Calu3 (cell line): ENCODE data around the gene FAM167B. TPM values are rescaled to one million over a fixed set of nuclear protein-coding genes. Genes with fewer than 3 reads are reported as not detected.

Experiments used
- BruUV-seq: library from RNA; stranded (reverse); fragments of 400-500 nt; replicated peaks from 2 replicates; lab custom pipeline; 2021; lab: Mats Ljungman, UMichigan
- CTCF ChIA-PET: fragments of 300-600 bp; sonication (Branson Sonifier 250); formaldehyde crosslinking; loops from one replicate; lab custom pipeline; 2022; ENCODE audit warnings: antibody characterized with exemption; lab: Charles Lee
- DNase-seq: peaks from one replicate; pipeline ENCODE4 v3.0.0; 2022
- H3K27ac Mint-ChIP-seq: one replicate; pipeline ENCODE4 v1.8.0; 2022; ENCODE audit warnings: mixed read lengths; ENCODE audit not compliant: unreplicated experiment
- H3K27me3 Mint-ChIP-seq: one replicate; pipeline ENCODE4 v1.8.0; 2022; ENCODE audit warnings: mixed read lengths; ENCODE audit not compliant: unreplicated experiment
- H3K36me3 Mint-ChIP-seq: one replicate; pipeline ENCODE4 v1.8.0; 2022; ENCODE audit warnings: mild to moderate bottlenecking, moderate library complexity, mixed read lengths; ENCODE audit not compliant: insufficient read depth, unreplicated experiment
- H3K4me1 Mint-ChIP-seq: one replicate; pipeline ENCODE4 v1.8.0; 2022; ENCODE audit warnings: mild to moderate bottlenecking, low read depth, mixed read lengths; ENCODE audit not compliant: unreplicated experiment
- H3K4me3 Mint-ChIP-seq: one replicate; pipeline ENCODE4 v1.8.0; 2022; ENCODE audit warnings: mild to moderate bottlenecking, low read depth, moderate library complexity, mixed read lengths; ENCODE audit not compliant: unreplicated experiment
- H3K9me3 Mint-ChIP-seq: one replicate; pipeline ENCODE4 v1.8.0; 2022; ENCODE audit warnings: low read depth, mixed read lengths; ENCODE audit not compliant: unreplicated experiment
- CTCF ChIP-seq: fragments of 200-600 bp; IDR thresholded peaks from one replicate; pipeline ENCODE4 v1.8.0; 2022; ENCODE audit warnings: antibody characterized with exemption; ENCODE audit not compliant: unreplicated experiment
- intact Hi-C: fragments of 100-400 bp; cut with micrococcal nuclease; formaldehyde crosslinking; loops from one replicate; pipeline ENCODE4 v1.10.0; 2022; ENCODE audit not compliant: unreplicated experiment
- total RNA-seq: library from RNA; stranded (reverse); gene quantifications from 2 replicates; pipeline ENCODE4 v1.2.3, GENCODE V29; 2022

FAM167B gene
- total RNA-seq, 1 experiment from 2014 or later: 1.8 TPM

- CTCF ChIA-PET: interaction anchor here (0.5 to 1.8 kb wide), 5 partner anchors 24 to 85 kb away, joined by 3 to 7 read pairs (median 5); no protein-coding TSS in a partner anchor
- Mint-ChIP-seq H3K27me3 (no peaks in the 10 kb centered on the region), H3K4me3 (peak overlapping the region; percentile 88), H3K4me1 (no peaks in the 10 kb centered on the region), H3K27ac (no peak overlapping the region), H3K36me3 (peaks cover 14% of the 10 kb centered on the region), H3K9me3 (no peaks in the 10 kb centered on the region)
- BruUV-seq: no TSS peak
- no peak for TF ChIP-seq CTCF
- no peak for DNase-seq
- intact Hi-C loops: loop anchor here (5.0 to 10.0 kb wide), 2 partner anchors 55 to 78 kb away; partner anchors contain the start of gene HDAC1
These were observed 7.3 kb upstream of the FAM167B start for GRCh38 chr1:32239790-32240139.

DNA sequence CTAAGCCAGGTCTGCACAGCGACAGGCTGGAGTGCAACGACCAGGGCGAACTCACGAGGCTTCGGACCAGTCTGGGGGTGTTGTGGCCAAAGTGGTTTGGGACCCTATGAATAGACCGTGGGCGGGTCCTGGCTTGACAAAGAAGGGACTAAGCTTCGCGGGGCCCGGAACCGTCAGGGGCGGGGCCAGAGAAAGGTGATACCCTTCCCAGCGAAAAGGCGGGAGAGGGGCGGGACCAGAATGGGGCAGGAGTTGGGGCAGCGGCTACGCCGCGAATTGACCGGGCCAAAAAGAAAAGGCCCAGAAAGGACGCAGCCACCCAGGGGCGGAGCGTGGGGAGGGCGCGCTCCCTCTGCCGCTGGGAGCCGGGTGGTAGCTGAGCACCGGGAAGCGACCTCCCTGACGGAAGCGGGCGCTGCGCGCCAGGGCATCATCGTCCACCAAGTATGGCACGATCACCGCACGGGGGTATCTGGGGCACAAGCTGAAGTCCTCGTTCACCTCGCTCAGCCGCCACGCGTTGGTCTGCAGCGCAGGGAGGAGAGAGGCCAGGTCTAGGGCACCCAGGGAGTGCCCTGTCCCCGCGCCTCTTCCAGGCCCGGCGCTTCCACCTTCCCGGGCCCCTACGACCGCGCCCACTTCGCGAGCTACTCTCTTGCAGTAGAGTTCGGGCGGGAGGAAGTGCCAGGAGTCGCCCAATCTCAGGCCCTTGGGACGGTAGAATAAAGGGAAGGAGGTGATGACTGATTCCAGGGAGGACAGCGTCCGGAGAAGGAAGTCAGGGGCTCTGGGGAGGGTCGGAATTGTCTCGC is 6.7 kb upstream of the FAM167B start:
- Mint-ChIP-seq H3K9me3 (no peaks in the 10 kb centered on the region), H3K27ac (peak overlapping the region; percentile 64), H3K36me3 (peaks cover 14% of the 10 kb centered on the region), H3K4me3 (peak overlapping the region; percentile 88), H3K27me3 (no peaks in the 10 kb centered on the region), H3K4me1 (no peaks in the 10 kb centered on the region)
- TF ChIP-seq CTCF: no peak
- BruUV-seq: TSS peak; percentile 31
- DNase-seq: peak; percentile 77
- intact Hi-C loops: loop anchor here (5.0 to 10.0 kb wide), 2 partner anchors 54 to 77 kb away; partner anchors contain the start of gene HDAC1
- CTCF ChIA-PET: interaction anchor here (0.6 to 1.9 kb wide), 12 partner anchors 10 to 308 kb away, joined by 3 to 15 read pairs (median 4); no protein-coding TSS in a partner anchor

DNA sequence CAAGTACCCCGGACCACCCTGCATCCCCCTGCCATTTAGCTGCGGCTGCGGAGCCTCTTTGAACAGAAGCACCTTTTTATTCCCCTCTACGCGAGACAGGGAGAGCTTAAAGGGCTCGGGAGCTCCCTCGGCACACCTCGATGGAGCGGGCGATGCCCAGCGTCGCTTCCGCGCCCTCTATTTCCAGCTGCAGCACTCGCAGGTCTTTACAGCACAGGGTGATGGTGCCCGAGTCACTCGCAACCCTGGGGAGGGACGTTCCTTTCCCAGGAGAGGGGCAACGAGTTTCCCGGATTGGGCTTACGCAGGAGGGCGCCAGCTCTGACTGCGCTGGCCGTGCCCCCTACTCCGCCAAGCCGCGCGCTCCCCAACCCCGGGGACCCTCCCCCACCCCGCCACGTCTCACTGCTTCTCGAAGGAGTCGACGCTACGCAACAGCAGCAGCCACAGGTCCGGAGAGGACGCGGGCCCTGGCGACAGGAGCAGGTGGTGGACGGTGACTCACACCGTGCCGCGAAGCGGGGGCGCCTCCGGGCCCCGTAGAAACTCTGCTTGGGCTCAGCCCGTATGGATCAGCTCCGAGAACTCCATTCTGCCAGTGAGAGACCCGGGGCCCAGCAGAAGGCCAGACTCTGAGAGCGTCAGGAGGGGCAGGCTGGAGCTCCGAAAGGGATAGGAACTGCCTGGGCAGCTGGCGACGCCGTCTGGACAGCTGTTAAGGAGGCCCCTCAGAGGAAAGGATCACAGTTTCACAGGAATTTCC is 5.8 kb upstream of the FAM167B start:
- Mint-ChIP-seq H3K4me3 (peak overlapping the region; percentile 88), H3K27me3 (no peaks in the 10 kb centered on the region), H3K9me3 (no peaks in the 10 kb centered on the region), H3K4me1 (no peaks in the 10 kb centered on the region), H3K36me3 (peaks cover 14% of the 10 kb centered on the region), H3K27ac (peak overlapping the region; percentile 64)
- peak; percentile 64 for DNase-seq
- intact Hi-C loops: loop anchor here (5.0 to 10.0 kb wide), 2 partner anchors 54 to 76 kb away; partner anchors contain the start of gene HDAC1
- no peak for TF ChIP-seq CTCF
- CTCF ChIA-PET: interaction anchor here (0.6 to 1.9 kb wide), 10 partner anchors 9 to 1895 kb away, joined by 3 to 15 read pairs (median 4); no protein-coding TSS in a partner anchor
- BruUV-seq: no TSS peak

DNA sequence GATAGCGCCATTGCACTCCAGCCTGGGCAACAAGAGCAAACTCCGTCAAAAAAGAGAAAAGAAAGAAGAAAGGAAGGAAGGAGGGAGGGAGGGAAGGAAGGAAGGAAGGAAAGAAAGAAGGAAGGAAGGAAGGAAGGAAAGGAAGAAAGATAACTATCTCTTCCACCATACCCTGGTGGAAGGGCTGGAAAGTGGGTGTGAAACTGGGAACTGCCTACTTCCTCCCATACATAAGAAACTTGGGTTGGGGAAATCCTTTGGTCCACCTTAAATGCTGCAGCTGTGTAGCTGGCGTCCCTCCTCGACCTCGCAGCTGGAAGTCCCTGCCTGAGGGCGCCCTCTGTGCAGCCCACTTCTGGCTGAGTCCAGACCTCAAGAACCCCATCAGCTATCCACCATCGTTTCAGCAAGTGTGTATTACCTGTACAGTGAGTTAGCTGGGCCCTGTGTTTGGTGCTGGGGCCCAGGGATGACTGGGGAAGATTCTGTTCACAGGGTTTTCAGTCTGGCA is 4.6 kb upstream of the FAM167B start:
- CTCF ChIA-PET: interaction anchor here (1.2 kb wide), 1 partner anchor 20 kb away, joined by 3 read pairs; no protein-coding TSS in a partner anchor
- BruUV-seq: no TSS peak
- TF ChIP-seq CTCF: no peak

More for the DNA sequence above, 4.6 kb upstream of the FAM167B start:
- H3K4me3 Mint-ChIP-seq: no peak overlapping the region
- no peaks in the 10 kb centered on the region for H3K27me3 Mint-ChIP-seq
- no peak overlapping the region for H3K27ac Mint-ChIP-seq
- intact Hi-C loops: loop anchor here (5.0 to 10.0 kb wide), 2 partner anchors 52 to 75 kb away; partner anchors contain the start of gene HDAC1
- peaks cover 14% of the 10 kb centered on the region for H3K36me3 Mint-ChIP-seq
- no peak for DNase-seq
- no peaks in the 10 kb centered on the region for H3K4me1 Mint-ChIP-seq
- no peaks in the 10 kb centered on the region for H3K9me3 Mint-ChIP-seq
